NOMO-1 (cell line): Measurements from ENCODE around the gene AMFR.
A peak's percentile ranks its signal among the peaks of the same experiment; 100 is the strongest.

Experiments
- DNase-seq, 2 experiments: peaks; one replicate each; lab custom pipeline; 2025; ENCODE audit not compliant: unreplicated experiment in 2 of 2; lab: John Stamatoyannopoulos, UW

The AMFR gene

DNA sequence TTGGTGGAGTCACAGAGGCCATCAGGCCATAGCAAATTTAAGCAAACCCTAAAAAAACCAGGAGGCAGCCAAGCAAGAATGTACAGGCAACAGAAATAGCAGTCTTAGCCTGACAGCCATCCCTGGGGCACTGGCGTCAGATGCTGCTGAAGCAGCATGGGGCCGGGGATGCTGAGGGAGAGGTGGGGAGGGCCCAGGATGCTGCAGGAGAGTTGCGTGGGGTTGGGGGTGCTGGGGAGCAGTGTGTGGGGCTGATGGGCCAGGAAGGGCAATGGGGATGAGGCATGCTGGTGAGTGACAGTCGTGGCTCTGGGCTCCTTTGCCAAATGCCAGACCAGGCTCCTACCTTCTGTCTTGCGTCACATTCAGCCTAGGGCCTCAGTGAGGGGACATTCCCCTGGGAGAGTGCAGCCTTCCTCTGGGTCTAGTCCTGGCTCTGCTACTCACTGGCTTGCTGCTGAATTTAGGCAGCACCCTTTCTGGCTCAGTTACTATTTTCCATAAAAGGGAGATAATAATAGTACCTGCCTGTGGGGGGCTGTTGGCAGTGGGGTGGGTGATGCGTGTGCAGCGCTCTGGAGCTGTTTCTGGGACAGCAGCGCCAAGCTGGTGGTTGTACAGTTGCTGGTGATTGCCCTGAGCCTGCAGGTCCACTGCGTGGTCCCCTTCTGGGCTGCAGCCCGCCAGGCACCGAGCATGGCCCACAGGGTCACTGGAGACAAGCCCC, 88.1 kb downstream of the AMFR start:
- DNase-seq: no peak

DNA sequence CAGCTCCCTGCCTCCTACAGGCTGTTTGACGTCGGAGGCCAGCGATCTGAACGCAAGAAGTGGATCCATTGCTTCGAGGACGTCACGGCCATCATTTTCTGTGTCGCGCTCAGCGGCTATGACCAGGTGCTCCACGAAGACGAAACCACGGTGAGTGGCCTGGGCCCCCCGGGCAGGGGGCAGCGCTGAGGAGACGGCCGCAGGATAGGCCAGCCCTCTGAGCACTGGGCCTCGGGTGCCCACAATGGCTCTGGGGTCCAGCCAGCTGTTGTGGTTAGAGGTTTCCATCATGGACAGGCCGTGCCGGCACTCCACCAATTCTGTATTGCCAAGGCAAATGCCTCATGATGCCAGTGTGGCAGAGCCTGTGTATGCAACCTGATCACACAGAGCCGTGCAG, 88.6 kb downstream of the AMFR start:
- DNase-seq: no peak

DNA sequence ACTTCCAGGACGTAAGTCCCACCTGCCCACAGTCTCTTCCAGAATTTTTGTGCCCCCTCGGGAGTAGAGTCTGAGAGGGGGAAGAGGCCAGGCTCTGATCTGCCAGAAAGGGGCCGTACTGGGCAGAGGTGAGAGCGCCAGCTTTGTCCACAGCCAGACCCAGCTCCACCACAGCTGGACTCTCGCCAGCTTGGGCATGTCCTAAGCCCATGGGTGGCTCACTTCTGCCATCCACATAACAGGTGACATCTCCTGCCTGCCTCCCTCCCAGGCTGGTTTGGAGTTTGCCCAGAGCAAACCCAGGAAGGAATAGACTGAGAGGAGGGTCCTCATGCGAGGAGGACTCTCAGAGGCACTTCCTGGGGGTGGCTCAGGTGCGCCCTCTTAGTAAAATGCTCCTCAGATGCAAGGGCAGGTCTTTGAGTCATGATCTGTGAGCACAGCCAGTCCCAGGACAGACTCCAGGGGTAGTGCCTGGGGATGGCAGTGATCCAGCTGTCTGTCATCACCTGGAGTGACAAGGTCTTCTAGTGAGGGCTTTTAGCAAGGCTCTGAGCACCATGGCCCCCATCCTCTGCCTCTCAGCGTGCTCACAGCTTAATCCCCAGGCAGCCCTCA, 89.2 kb downstream of the AMFR start:
- no peak for DNase-seq

DNA sequence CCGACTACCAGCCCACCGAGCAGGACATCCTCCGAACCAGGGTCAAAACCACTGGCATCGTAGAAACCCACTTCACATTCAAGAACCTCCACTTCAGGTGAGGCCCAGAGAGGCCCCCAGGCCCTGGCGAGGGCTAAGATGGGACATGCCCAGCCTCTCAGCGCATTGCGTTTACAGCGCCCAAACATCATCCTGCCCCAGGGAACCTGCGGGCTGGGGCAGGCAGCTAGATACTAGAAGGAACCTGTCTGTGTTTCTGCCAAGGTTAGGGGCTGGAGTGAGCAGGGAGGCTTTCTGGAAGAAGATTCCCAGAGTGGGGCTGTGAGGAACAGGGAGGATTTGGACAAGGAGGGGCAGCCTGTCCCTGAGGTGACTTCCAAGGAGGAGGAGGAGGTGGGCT, 90.6 kb downstream of the AMFR start:
- no peak for DNase-seq

DNA sequence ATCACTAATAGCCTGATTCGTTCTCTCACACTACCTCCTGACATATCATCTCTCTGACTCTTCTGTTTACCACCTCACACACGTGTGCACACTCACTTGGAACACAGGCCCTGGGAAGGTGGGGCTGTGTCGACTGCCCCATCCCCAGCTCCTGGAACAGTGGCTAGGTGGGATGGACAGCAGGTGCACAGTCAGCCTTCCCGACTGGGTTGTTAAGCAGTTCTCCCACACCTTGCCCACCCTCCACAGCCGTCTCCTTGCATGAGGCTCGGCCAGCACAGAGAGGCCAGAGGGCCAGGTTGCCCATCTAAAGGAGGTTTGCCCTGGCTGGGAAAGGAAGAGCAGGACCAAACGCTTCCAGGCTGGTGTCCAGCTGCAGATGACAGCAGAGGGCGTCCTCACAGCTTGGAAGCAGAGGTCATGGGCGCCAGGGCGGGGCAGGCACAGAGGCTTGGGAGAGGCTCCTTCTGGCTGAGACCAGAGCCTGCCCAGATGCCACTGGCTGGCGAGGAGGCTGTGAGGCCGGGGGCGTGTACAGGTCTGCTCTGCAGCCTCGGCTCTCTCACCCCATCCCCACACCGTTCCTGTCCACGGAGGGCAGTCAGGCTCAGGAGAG, 92.8 kb downstream of the AMFR start:
- DNase-seq: peak in 1 of 2 experiments; percentile 11

DNA sequence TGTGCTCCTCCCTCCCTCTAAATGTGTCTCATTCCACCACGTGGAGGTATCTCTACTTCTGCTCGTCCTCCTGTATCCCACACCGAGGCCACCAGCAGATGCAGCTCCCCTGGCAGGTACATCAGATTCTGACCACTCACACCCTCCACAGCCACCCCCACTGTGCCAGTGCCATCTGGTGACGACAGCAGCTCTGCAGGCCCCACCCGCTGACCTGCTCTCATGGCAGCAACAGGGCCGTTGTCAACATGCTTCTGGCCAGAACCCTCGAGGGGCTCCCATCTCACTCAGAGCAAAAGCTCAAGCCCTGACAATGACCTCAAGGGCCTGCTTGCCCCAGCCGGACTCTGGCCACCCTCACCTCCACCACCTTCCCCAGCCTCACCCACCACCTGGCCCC, 93.4 kb downstream of the AMFR start:
- DNase-seq: no peak

DNA sequence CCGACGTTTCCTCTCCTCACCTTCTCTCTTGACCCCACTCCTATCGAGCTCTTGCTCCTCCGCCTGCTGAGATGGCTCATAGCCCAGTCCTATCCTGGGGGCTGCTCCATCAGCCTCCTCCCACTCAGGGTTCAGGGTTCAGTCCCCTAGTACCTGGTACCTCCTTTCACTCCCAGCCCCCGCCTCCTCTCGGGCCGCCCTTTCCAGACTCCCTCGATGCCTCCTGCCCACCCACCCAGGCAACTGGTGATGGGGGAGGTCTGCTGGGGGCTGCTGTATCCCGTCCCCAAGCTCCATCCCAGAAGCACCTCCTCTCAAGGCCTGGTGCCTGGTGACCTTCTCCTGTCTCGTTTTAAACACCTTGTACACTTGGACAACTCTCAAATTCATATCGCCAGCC, 93.9 kb downstream of the AMFR start:
- DNase-seq: no peak

DNA sequence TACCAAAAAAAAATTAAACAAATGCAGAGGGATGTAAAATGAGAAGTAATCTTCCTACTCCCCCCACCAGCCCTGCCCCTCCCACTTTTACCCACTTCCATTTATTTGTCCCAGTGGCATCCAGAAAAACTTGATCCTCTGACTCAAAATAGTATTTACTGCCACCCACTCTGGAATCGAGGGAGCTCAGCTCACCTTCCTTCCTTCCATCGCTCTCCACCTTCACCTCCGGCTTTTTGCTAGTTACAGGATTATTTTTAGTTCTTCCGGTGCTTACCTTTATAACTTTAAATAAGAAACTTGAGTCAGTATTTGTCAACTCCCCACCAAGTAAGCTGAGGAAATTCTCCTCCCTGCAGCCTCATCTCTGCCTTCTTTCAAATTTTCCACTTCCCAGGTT, 94.9 kb downstream of the AMFR start:
- DNase-seq: no peak

DNA sequence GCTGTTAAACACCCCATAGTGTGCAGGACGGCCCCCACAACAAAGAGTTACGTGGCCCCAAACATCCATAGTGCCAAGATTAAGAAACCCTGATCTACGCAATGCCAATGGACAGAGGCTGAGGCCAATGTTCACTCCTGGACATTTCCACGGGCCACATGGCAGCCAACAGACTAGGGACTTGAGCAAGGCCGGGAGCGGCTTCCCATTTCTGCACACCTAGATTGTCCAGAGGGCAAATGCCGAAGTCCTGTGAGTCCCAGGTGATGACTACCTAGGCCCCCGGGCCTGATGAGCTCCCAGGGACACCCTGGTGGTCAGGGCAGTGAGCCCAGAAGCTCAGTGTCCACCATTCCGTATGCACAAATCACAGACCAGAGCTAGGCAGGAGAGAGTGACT, 95.5 kb downstream of the AMFR start:
- no peak for DNase-seq

DNA sequence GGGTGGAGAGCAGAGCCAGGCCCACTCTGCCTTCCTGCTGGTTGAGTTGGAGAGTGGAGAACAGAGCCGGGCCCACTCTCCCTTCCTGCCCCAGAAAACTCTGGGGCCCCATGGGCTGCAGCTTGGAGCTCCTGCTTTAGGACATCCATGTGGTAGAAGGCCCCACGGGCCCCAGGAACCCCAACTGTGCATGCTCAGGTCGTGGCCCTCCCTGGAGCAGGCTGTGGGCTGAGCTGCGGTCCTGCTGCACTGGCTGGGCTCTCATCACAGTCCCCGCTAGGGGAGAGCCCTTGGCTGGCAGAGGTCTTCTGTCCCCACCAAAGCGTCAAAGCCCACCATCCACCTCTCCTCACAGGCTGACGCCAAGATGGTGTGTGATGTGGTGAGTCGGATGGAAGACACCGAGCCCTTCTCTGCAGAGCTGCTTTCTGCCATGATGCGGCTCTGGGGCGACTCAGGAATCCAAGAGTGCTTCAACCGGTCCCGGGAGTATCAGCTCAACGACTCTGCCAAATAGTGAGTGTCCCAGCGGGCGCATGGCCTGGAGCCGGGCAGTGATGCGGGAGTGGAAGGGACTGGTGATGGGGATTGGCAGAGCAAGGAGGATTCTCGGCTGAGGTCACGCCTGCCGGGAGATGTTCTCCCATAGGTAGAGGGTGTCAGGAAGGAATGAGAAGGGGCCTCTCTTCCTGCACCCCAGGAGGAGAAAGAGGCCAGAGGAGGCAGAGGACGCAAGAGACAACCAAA, 96.9 kb downstream of the AMFR start:
- no peak for DNase-seq

DNA sequence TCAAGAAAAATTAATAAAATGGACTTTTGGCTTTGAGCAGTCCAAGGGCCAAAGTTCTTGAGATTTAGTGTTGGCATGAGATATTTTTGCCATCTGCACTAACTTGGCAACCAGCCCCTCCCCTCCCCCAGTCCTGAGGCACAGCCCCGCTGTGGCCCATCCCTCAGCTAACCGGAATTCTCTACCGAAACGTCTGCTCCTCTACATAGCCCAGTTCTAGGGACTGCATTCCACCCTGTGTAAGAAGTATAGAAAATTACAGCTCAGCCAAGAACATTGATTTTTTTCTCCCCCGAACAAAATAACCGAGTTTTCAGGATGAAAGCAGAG, 97.5 kb downstream of the AMFR start:
- no peak for DNase-seq

DNA sequence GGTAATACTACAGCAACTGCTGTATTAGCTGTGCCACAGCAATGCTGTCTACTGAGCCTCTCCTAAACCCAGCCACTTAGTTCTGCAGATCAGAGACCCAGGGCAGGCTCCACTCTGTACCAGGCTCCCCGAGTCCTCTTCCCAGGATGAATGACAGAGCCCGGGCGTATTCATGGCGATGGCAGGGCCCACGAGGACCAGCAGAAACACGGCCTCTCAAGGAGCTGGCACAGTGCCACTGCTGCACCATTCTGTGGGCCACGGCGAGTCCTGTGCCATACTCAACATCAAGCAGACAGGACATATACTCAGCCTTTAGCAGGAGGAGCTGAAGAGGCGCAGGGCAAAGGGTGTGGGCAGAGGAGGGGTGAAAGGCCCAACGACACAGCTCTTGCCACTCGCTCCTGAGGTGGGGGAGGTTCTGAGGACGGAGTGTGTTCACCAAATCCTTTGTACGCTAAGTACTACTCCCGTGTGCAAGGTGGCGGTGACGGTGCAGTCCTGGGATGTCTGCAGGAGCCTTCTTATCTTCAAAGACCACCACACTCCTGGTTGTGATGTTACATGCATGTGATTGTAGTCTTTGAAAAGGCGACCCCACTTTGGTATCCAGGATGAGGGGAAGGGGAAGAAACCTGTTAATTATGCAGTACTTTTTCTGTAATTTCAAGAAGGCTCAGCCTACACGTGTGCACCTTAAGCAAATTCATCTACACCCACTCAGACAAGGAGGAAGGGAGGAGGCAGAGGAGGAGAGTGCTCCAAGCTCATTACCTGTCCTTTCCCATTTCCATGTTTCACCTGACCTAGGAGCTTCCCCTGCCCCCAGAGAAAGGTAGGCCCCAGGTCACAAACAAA, 98.0 kb downstream of the AMFR start:
- DNase-seq: no peak

DNA sequence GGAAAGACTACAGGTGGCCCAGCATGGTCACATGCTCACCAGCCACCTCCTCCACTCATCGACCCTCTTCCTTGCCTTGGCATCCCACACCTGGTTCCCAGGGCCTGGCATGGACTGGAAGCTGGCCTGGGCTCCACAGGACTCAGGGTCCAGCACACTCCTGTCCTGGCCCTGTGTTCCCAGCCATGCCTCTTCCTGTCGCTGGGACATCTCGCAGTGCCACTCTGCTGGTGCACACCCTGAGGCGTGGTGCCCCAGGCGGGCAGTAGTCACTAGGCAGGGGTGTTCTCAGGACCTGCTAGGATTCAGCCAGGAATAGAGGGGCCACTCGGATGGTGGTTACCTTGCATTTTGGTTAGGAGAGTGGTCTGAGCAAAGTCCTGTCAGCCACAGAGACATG, 99.4 kb downstream of the AMFR start:
- DNase-seq: no peak

DNA sequence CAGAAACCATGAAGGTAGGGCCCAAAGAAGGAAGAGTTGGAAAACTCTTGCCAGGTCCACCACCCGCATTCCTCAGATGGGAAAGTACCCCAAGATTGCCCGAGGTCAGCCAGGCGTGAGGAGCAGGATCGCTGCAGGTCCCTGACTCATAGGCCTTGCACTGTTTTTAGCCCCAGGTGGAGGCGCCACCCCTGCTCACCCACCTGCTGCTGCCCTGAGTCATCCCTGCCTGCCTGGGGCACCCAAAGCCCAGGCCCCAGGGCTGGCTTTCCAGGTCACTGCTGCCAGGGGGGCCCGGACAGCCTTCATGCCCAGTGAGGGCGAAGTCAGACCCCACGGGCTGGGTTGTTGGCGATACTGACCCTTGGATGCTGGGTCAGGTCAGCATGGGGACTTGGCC, 100.9 kb downstream of the AMFR start:
- no peak for DNase-seq

DNA sequence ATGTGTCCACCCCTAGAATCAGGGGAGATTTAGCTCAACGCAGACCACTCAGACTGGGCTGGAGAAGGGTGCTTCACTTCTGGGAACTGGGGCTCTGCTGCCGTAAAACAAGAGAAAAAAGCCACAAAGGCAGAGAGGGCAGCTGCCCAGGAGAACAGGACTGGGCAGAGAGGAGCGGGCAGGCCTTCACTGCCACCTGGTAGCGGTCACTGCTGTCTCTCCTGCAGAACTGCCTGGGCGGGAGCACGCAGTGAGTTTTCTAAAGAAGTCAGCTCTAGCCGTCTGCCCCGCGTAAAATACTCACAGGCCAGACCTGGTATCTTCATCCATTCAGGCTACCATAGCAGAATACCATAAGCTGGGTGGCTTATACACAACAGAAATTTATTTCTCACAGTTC, 103.8 kb downstream of the AMFR start:
- DNase-seq: no peak

DNA sequence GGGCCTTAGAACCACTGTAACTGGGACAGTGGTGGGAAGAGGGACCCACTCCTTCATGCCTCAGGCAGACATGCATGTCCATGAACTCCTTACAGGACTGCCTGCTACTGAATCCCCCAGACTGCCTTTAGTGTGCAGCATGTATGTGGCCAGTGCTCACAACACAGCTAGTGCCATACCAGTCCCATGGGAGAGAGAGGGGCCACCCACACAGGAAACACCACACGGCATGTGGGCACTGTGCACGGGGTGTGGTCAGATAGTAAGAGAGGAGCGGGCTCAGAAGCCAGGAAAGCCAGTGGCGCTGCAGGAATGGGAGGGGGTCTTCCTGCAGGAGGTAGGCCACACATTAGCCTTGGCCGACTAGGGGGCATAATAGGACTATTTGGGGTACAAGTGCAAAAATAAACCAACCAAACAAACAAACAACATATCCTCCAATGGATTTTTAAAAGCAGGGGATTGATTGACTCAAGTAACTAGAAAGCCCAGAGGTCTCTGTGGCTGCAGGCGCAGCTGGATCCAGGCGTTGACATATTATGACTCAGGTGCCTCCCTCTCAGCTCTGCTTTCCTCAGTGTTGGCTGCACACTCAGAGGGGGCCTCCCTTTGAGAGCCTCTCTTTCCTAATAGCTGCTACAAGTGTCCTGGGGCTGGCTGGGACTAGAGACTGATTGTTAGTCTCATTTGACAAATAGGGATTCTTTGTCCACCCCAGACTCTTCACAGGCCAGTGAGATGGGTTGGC, 104.4 kb downstream of the AMFR start:
- DNase-seq: no peak

DNA sequence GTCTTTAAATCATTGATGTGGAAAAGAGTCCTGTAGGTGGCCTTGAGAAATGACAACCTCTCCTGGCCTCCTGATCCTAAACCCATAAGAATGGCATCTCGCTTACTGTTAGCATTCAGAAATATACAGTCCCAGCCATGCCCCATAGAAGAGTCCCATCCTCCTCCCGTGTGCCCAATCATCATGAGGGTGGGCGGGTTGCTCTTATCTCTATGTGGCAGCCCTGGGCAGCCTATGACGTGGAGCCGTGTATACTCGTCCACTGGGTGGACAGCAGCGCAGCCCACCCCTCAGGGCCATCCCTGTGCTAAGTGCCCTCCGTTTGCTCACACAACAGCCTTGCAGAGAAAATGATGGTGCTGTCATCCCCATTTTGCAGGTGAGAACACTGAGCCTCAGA, 105.3 kb downstream of the AMFR start:
- DNase-seq: no peak

DNA sequence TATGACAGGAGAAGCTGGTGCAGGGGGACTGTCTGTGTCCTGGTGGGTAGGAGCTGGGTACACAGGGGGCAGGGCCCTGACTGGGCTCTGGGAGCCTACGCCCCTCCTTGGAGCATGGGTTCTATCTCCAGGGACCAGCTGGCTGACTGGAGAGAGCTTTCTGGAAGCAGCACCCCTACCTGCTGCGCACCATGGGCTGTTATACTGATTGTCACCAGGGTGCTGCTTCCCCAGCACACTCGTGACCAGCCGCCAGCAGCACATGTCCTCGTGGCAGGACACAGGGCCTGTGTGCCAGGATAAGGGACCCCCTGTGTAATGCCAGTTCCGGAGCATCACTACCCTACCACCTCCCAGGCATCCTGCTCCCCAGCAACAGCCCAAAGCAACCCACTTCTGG, 106.0 kb downstream of the AMFR start:
- DNase-seq: no peak

DNA sequence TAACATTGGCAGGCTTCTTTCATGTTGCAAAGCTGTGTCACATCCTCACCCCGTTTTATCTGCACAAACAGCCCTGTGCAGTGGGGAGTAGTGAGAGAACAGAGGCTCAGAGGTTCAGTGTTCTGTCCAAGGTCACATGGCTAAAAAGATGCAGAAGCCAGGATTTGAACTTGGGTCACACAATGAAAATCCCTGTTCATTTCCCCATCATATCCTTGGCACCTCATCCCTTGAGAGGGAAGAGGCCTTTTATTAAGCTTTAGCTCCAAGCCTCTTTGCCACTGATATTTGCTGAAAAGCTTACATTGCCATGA, 106.6 kb downstream of the AMFR start:
- DNase-seq: no peak
